Ascending aorta (tissue), 2 donors: ENCODE results near the gene OBP2A. TPM values are rescaled to one million over a fixed set of nuclear protein-coding genes. Genes with fewer than 3 reads are reported as not detected.

Experiments
- DNase-seq, 2 donors: peaks; one replicate each; pipeline ENCODE4 v3.0.0-alpha.2; 2019; ENCODE audit warnings: low spot score in 2 of 2
- H3K27ac ChIP-seq, 2 donors: fragments of 200-600 bp; sonication (generic); one replicate each; pipeline ENCODE4 v1.5.1; 2016 to 2017; ENCODE audit warnings: mild to moderate bottlenecking in 1 of 2
- H3K27me3 ChIP-seq: fragments of 200-600 bp; sonication (generic); one replicate; pipeline ENCODE4 v1.5.1; 2017
- H3K36me3 ChIP-seq, 2 donors: fragments of 200-600 bp; sonication (generic); one replicate each; pipeline ENCODE4 v1.5.1; 2016
- H3K4me1 ChIP-seq, 2 donors: fragments of 200-600 bp; sonication (generic); one replicate each; pipeline ENCODE4 v1.5.1; 2016 to 2017; ENCODE audit warnings: mild to moderate bottlenecking in 1 of 2
- H3K4me3 ChIP-seq, 2 donors: fragments of 200-600 bp; sonication (generic); one replicate each; pipeline ENCODE4 v1.5.1; 2016 to 2017; ENCODE audit warnings: mild to moderate bottlenecking in 1 of 2
- H3K9me3 ChIP-seq, 2 donors: fragments of 200-600 bp; sonication (generic); one replicate each; pipeline ENCODE4 v1.5.1; 2016
- intact Hi-C: fragments of 100-400 bp; cut with DNase I; formaldehyde crosslinking; loops from one replicate; pipeline ENCODE4 v1.15.1; 2023
- total RNA-seq: library from RNA; depleted of rRNA; stranded (reverse); fragments of >200 nt; gene quantifications from one replicate; pipeline ENCODE4 v1.1.0, GENCODE V29; 2016
- TF ChIP-seq, protein P1 (sequence below), 3 experiments: fragments of 200-600 bp in 2 of 3; fragments of 450-650 bp in 1 of 3; sonication (generic) in 2 of 3; IDR thresholded peaks; one replicate each; pipeline ENCODE4 v1.5.1; 2016 to 2019; ENCODE audit warnings: antibody characterized with exemption in 3 of 3, mild to moderate bottlenecking in 1 of 3, moderate library complexity in 1 of 3

The OBP2A gene
- total RNA-seq, 1 donor from 2014 or later, result not detected

DNA sequence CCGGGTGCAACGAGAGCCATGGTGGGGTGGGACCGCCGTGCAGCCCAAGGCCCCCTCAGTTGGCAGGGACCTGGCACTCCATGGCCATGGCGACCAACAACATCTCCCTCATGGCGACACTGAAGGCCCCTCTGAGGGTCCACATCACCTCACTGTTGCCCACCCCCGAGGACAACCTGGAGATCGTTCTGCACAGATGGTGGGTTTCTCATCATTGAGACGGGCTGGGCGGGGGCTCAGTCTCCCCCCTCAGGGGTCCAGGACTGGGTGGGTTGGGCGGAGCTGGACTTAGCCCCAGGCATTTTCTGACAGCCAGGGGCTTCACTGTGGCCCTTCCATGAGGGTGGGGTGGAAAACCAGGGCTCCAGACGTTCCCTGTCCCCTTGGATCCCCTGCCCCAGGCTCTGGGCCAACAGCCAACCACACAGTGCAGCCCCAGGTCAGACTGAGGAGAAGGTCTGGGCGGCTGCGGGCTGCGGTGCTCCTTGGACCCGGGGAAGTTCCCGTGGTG, 16.4 kb downstream of the OBP2A start:
- no peaks in the 10 kb centered on the region for H3K27me3 ChIP-seq
- DNase-seq, result no peak
- no peaks in the 10 kb centered on the region for H3K9me3 ChIP-seq
- H3K27ac ChIP-seq, result no peak overlapping the region
- H3K36me3 ChIP-seq, result no peaks in the 10 kb centered on the region
- no peaks in the 10 kb centered on the region for H3K4me1 ChIP-seq
- TF ChIP-seq, protein P1, sequence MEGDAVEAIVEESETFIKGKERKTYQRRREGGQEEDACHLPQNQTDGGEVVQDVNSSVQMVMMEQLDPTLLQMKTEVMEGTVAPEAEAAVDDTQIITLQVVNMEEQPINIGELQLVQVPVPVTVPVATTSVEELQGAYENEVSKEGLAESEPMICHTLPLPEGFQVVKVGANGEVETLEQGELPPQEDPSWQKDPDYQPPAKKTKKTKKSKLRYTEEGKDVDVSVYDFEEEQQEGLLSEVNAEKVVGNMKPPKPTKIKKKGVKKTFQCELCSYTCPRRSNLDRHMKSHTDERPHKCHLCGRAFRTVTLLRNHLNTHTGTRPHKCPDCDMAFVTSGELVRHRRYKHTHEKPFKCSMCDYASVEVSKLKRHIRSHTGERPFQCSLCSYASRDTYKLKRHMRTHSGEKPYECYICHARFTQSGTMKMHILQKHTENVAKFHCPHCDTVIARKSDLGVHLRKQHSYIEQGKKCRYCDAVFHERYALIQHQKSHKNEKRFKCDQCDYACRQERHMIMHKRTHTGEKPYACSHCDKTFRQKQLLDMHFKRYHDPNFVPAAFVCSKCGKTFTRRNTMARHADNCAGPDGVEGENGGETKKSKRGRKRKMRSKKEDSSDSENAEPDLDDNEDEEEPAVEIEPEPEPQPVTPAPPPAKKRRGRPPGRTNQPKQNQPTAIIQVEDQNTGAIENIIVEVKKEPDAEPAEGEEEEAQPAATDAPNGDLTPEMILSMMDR (IDR thresholded peaks at IDR 0.05), result no peak
- intact Hi-C loops, result no loop called here
- no peak overlapping the region for H3K4me3 ChIP-seq

DNA sequence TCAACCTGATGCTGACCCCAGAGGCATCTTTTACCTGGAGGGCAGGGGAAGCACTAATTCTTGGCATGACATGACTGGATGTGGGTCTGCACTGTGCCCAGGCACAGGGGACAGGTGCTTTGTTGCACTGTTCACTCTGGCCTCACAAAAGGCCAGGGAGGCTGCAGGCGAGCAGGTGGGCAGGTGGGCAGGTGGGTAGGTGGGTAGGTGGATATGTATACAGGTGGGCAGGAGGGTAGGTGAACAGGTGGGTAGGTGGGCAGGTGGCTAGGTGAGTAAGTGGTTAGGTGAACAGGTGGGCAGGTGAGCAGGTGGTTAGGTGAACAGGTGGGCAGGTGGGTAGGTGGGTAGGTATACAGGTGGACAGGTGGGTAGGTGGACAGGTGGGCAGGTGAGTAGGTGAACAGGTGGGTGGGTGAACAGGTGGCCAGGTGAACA, 17.1 kb downstream of the OBP2A start:
- intact Hi-C loops, result no loop called here
- no peaks in the 10 kb centered on the region for H3K36me3 ChIP-seq
- H3K27ac ChIP-seq, result no peak overlapping the region
- no peak overlapping the region for H3K4me3 ChIP-seq
- H3K9me3 ChIP-seq, result no peaks in the 10 kb centered on the region
- DNase-seq, result no peak
- H3K27me3 ChIP-seq, result no peaks in the 10 kb centered on the region
- TF ChIP-seq, protein P1 (IDR thresholded peaks at IDR 0.05), result no peak
- H3K4me1 ChIP-seq, result no peaks in the 10 kb centered on the region

DNA sequence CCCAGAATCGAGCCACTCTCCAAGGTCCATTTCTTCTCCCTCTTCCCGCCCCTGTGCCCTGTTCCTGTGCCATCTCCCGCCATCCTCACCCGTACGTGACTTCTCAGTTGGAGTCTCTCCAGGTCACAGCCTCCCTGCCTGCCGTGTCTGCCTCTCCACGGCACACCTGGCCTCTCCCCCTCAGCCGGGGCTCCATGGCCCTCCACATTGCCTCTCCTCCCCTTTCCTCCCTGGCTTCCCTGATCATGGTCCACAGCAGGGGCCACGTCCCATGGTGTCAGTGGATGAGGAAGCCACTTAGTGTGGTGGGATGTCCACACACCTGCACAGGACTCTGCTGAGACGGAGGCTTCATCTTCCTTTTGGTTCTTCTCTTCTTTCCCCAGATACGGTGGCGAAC, 17.9 kb downstream of the OBP2A start:
- no peak overlapping the region for H3K27ac ChIP-seq
- no peak overlapping the region for H3K4me3 ChIP-seq
- H3K36me3 ChIP-seq, result no peaks in the 10 kb centered on the region
- H3K9me3 ChIP-seq, result no peaks in the 10 kb centered on the region
- DNase-seq, result no peak
- TF ChIP-seq, protein P1 (IDR thresholded peaks at IDR 0.05), result no peak
- intact Hi-C loops, result no loop called here
- no peaks in the 10 kb centered on the region for H3K4me1 ChIP-seq
- no peaks in the 10 kb centered on the region for H3K27me3 ChIP-seq

DNA sequence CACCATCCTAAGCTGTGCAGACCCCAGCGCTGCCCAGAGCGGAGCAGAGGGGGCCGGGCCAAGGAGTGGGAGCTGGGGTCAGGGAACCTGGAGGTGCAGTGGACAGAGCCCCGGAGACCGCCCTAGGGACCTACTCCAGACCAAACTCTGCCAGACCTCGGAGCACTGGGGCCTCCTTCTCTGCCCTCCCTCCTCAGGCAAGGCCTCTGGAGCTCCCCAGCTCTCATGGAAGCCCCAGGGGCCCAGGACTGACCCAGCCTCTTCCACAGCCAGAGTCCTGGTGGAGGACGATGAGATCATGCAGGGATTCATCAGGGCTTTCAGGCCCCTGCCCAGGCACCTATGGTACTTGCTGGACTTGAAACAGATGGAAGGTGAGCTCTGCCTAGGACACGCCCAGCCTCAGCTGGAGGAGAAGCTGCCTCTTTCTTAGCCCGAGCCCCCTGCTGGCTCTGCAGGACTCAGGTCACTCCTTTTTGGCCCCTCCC, 19.3 kb downstream of the OBP2A start:
- Histone ChIP-seq H3K9me3 (no peaks in the 10 kb centered on the region), H3K4me3 (no peak overlapping the region), H3K36me3 (no peaks in the 10 kb centered on the region), H3K27me3 (no peaks in the 10 kb centered on the region), H3K27ac (no peak overlapping the region), H3K4me1 (no peaks in the 10 kb centered on the region)
- DNase-seq, result no peak
- TF ChIP-seq, protein P1 (IDR thresholded peaks at IDR 0.05), result no peak
- intact Hi-C loops, result no loop called here

DNA sequence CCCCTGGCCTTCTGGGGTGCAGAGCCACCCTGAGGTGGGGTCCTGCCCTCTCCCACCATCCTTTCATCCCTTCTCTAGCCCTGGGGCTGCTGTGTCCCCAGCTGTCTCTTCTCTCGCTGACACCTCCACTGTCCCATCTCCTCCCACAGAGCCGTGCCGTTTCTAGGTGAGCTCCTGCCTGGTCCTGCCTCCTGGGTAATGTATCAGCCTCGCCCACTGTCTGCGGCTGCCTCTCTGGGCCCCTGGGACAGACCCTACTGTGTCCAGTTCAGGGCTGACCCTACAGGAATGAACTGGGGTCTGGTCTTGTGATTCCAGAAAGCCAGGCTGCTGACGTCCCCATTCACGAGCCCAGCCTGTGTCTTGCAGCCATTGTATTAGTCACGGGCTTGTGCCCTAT, 19.7 kb downstream of the OBP2A start:
- Histone ChIP-seq H3K9me3 (no peaks in the 10 kb centered on the region), H3K27me3 (no peaks in the 10 kb centered on the region), H3K4me3 (no peak overlapping the region), H3K4me1 (no peaks in the 10 kb centered on the region), H3K36me3 (no peaks in the 10 kb centered on the region), H3K27ac (no peak overlapping the region)
- TF ChIP-seq, protein P1 (IDR thresholded peaks at IDR 0.05), result no peak
- intact Hi-C loops, result no loop called here
- no peak for DNase-seq

DNA sequence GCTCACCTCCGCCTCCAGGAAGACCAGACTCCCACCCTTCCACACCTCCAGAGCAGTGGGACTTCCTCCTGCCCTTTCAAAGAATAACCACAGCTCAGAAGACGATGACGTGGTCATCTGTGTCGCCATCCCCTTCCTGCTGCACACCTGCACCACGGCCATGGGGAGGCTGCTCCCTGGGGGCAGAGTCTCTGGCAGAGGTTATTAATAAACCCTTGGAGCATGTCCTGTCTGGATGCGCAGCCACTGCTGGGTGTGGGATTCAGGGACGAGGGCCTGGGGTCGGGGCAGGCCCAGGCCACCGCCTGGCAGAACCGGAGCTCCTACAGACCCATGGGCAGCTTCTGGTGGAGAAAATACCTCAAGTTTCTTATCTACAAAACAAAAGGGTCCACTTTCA, 20.6 kb downstream of the OBP2A start:
- no peaks in the 10 kb centered on the region for H3K36me3 ChIP-seq
- no peak overlapping the region for H3K27ac ChIP-seq
- no peak overlapping the region for H3K4me3 ChIP-seq
- no peaks in the 10 kb centered on the region for H3K4me1 ChIP-seq
- no peaks in the 10 kb centered on the region for H3K9me3 ChIP-seq
- TF ChIP-seq, protein P1 (IDR thresholded peaks at IDR 0.05), result no peak
- DNase-seq, result no peak
- intact Hi-C loops, result no loop called here
- H3K27me3 ChIP-seq, result no peaks in the 10 kb centered on the region
